Activated T-cell treated with anti-CD3 and anti-CD28 coated beads, Interleukin-2, amount 50 U/mL, for 4 hours (primary cell): ENCODE measurements around the gene TRIP10. TPM values are rescaled to one million over a fixed set of nuclear protein-coding genes. Genes with fewer than 3 reads are reported as not detected.

Source experiments
- ATAC-seq, 2 donors: fragments of 200-7000 bp; cut with Tn5 transposase; one replicate each; pipeline ENCODE4 v1.10.0; 2021
- DNase-seq: peaks from one replicate; pipeline ENCODE4 v3.0.0-alpha.2; 2020
- H3K27me3 Mint-ChIP-seq: one replicate; pipeline ENCODE4 v1.8.0; 2021; ENCODE audit warnings: low read depth, mixed read lengths
- H3K36me3 Mint-ChIP-seq: one replicate; pipeline ENCODE4 v1.8.0; 2022; ENCODE audit warnings: mixed read lengths; ENCODE audit not compliant: insufficient read depth
- H3K4me1 Mint-ChIP-seq: one replicate; pipeline ENCODE4 v1.8.0; 2021; ENCODE audit warnings: low read depth, mixed read lengths
- H3K4me3 Mint-ChIP-seq: one replicate; pipeline ENCODE4 v1.8.0; 2021; ENCODE audit warnings: mild to moderate bottlenecking, moderate library complexity, mixed read lengths
- H3K9me3 Mint-ChIP-seq: one replicate; pipeline ENCODE4 v1.8.0; 2021; ENCODE audit warnings: mixed read lengths
- total RNA-seq, 3 donors: library from RNA; stranded (reverse); gene quantifications; one replicate each; pipeline ENCODE4 v1.2.1, GENCODE V29; 2021

Gene TRIP10
- total RNA-seq, 3 donors from 2014 or later = 31.8 to 40.2 (median 37.4) TPM

- DNase-seq = no peak
- Mint-ChIP-seq H3K4me3 (no peak overlapping the region), H3K4me1 (peaks cover 8% of the 10 kb centered on the region), H3K9me3 (no peaks in the 10 kb centered on the region), H3K27me3 (no peaks in the 10 kb centered on the region), H3K36me3 (peaks cover 7% of the 10 kb centered on the region)
- no peak for ATAC-seq
Measured at GRCh38 chr19:6728346-6728745, 11.1 kb upstream of the TRIP10 start.

GRCh38 chr19:6729573-6730152 is 9.8 kb upstream of the TRIP10 start:
- H3K9me3 Mint-ChIP-seq = no peaks in the 10 kb centered on the region
- ATAC-seq (no peak), DNase-seq (no peak)
- H3K27me3 Mint-ChIP-seq = no peaks in the 10 kb centered on the region
- H3K4me3 Mint-ChIP-seq = no peak overlapping the region
- H3K36me3 Mint-ChIP-seq = peaks cover 10% of the 10 kb centered on the region
- peaks cover 6% of the 10 kb centered on the region for H3K4me1 Mint-ChIP-seq

- Mint-ChIP-seq H3K9me3 (no peaks in the 10 kb centered on the region), H3K4me1 (peaks cover 3% of the 10 kb centered on the region), H3K4me3 (no peak overlapping the region), H3K27me3 (no peaks in the 10 kb centered on the region), H3K36me3 (peaks cover 10% of the 10 kb centered on the region)
- DNase-seq (no peak), ATAC-seq (peak; percentile 55 to 56)
Measured at GRCh38 chr19:6730153-6730804, 9.2 kb upstream of the TRIP10 start.

GRCh38 chr19:6730941-6731670 is 8.4 kb upstream of the TRIP10 start:
- Mint-ChIP-seq H3K27me3 (no peaks in the 10 kb centered on the region), H3K4me3 (no peak overlapping the region), H3K36me3 (peaks cover 10% of the 10 kb centered on the region), H3K9me3 (no peaks in the 10 kb centered on the region), H3K4me1 (peaks cover 6% of the 10 kb centered on the region)
- DNase-seq = no peak
- no peak for ATAC-seq

- DNase-seq (no peak), ATAC-seq (no peak)
- Mint-ChIP-seq H3K4me1 (peaks cover 10% of the 10 kb centered on the region), H3K4me3 (no peak overlapping the region), H3K36me3 (peaks cover 10% of the 10 kb centered on the region), H3K9me3 (no peaks in the 10 kb centered on the region), H3K27me3 (no peaks in the 10 kb centered on the region)
Measured at GRCh38 chr19:6731822-6732221, 7.7 kb upstream of the TRIP10 start.

- Mint-ChIP-seq H3K4me3 (no peak overlapping the region), H3K27me3 (no peaks in the 10 kb centered on the region), H3K36me3 (peaks cover 10% of the 10 kb centered on the region), H3K4me1 (peaks cover 12% of the 10 kb centered on the region), H3K9me3 (no peaks in the 10 kb centered on the region)
- DNase-seq (no peak), ATAC-seq (no peak)
Measured at GRCh38 chr19:6732803-6733337, 6.6 kb upstream of the TRIP10 start.

GRCh38 chr19:6733338-6734095 is 6.0 kb upstream of the TRIP10 start:
- DNase-seq = no peak
- Mint-ChIP-seq H3K36me3 (peaks cover 10% of the 10 kb centered on the region), H3K27me3 (no peaks in the 10 kb centered on the region), H3K4me1 (peaks cover 19% of the 10 kb centered on the region), H3K4me3 (no peak overlapping the region), H3K9me3 (no peaks in the 10 kb centered on the region)
- no peak for ATAC-seq

- Mint-ChIP-seq H3K9me3 (no peaks in the 10 kb centered on the region), H3K27me3 (no peaks in the 10 kb centered on the region), H3K4me1 (peaks cover 26% of the 10 kb centered on the region), H3K36me3 (peaks cover 10% of the 10 kb centered on the region), H3K4me3 (no peak overlapping the region)
- ATAC-seq (no peak), DNase-seq (no peak)
Measured at GRCh38 chr19:6734096-6734696, 5.3 kb upstream of the TRIP10 start.

GRCh38 chr19:6735181-6735911 is 4.1 kb upstream of the TRIP10 start:
- ATAC-seq (no peak), DNase-seq (no peak)
- Mint-ChIP-seq H3K9me3 (no peaks in the 10 kb centered on the region), H3K4me3 (peak overlapping the region; percentile 97), H3K27me3 (no peaks in the 10 kb centered on the region), H3K36me3 (peaks cover 10% of the 10 kb centered on the region), H3K4me1 (peaks cover 28% of the 10 kb centered on the region)

GRCh38 chr19:6736169-6736916 is 3.1 kb upstream of the TRIP10 start:
- ATAC-seq (peak; percentile 16 to 23), DNase-seq (peak; percentile 48)
- Mint-ChIP-seq H3K9me3 (no peaks in the 10 kb centered on the region), H3K4me1 (peaks cover 34% of the 10 kb centered on the region), H3K36me3 (peaks cover 10% of the 10 kb centered on the region), H3K27me3 (no peaks in the 10 kb centered on the region), H3K4me3 (peak overlapping the region; percentile 97)

- peaks cover 10% of the 10 kb centered on the region for H3K36me3 Mint-ChIP-seq
- no peaks in the 10 kb centered on the region for H3K27me3 Mint-ChIP-seq
- peak overlapping the region; percentile 97 for H3K4me3 Mint-ChIP-seq
- DNase-seq (no peak), ATAC-seq (peak; percentile 0 to 1)
- peaks cover 35% of the 10 kb centered on the region for H3K4me1 Mint-ChIP-seq
- no peaks in the 10 kb centered on the region for H3K9me3 Mint-ChIP-seq
Measured at GRCh38 chr19:6736917-6737283, 2.6 kb upstream of the TRIP10 start.

- peaks cover 35% of the 10 kb centered on the region for H3K4me1 Mint-ChIP-seq
- peak; percentile 78 to 82 for ATAC-seq
- DNase-seq = peak; percentile 98
- no peaks in the 10 kb centered on the region for H3K27me3 Mint-ChIP-seq
- H3K4me3 Mint-ChIP-seq = peak within 1 kb of the TSS; percentile 97
- H3K36me3 Mint-ChIP-seq = peaks cover 10% of the 10 kb centered on the region
- no peaks in the 10 kb centered on the region for H3K9me3 Mint-ChIP-seq
Measured at GRCh38 chr19:6737284-6737872, 2.1 kb upstream of the TRIP10 start, which contains the start of gene GPR108. Gene GPR108 (minus strand): TSS chr19:6737580. CDS start chr19:6737576, 4 bp downstream.
